GM12875 (cell line): ENCODE measurements around the gene EEF1AKMT1.

Experiments
- H3K4me3 ChIP-seq: one replicate; pipeline ENCODE4 v1.5.1; 2011; ENCODE audit warnings: low read depth, low read length, control low read depth
- TF ChIP-seq, protein P1 (sequence below): IDR thresholded peaks from 2 replicates; pipeline ENCODE4 v1.5.1; 2011; ENCODE audit warnings: low read depth, mild to moderate bottlenecking, control low read depth, inconsistent platforms, low read length, moderate library complexity, borderline replicate concordance; ENCODE audit not compliant: insufficient read depth

The EEF1AKMT1 gene

DNA sequence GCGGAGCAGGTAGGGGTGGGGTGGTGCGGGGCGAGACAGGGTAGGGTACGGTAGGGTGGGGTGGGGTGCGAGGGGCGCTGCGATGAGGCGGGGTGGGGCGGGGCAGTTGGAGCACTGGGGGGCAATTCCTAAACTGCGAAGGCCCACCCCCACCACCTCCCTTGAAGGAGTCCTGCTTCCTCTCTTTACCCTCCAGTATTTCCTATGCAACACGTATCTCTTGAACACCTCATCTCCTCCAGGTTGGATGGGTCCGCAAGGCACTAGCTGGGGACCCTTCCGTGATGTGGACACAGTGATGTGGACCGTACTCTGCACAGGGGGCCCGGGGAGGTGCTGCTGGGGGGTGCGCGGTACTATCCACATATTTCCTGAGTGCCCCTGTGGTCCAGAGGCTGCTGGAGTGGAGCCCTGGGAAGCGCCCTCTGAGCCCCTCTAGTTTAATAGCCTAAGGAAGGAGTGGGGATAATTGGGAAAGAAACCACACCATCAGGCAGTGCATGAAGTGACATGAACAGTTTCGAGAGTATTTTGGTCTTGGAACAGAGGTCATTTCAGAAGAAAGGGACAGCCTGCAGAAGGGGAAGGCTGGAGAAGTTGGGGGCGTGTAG is 69.2 kb downstream of the EEF1AKMT1 start:
- H3K4me3 ChIP-seq: no peak overlapping the region
- TF ChIP-seq, protein P1, sequence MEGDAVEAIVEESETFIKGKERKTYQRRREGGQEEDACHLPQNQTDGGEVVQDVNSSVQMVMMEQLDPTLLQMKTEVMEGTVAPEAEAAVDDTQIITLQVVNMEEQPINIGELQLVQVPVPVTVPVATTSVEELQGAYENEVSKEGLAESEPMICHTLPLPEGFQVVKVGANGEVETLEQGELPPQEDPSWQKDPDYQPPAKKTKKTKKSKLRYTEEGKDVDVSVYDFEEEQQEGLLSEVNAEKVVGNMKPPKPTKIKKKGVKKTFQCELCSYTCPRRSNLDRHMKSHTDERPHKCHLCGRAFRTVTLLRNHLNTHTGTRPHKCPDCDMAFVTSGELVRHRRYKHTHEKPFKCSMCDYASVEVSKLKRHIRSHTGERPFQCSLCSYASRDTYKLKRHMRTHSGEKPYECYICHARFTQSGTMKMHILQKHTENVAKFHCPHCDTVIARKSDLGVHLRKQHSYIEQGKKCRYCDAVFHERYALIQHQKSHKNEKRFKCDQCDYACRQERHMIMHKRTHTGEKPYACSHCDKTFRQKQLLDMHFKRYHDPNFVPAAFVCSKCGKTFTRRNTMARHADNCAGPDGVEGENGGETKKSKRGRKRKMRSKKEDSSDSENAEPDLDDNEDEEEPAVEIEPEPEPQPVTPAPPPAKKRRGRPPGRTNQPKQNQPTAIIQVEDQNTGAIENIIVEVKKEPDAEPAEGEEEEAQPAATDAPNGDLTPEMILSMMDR: no peak

DNA sequence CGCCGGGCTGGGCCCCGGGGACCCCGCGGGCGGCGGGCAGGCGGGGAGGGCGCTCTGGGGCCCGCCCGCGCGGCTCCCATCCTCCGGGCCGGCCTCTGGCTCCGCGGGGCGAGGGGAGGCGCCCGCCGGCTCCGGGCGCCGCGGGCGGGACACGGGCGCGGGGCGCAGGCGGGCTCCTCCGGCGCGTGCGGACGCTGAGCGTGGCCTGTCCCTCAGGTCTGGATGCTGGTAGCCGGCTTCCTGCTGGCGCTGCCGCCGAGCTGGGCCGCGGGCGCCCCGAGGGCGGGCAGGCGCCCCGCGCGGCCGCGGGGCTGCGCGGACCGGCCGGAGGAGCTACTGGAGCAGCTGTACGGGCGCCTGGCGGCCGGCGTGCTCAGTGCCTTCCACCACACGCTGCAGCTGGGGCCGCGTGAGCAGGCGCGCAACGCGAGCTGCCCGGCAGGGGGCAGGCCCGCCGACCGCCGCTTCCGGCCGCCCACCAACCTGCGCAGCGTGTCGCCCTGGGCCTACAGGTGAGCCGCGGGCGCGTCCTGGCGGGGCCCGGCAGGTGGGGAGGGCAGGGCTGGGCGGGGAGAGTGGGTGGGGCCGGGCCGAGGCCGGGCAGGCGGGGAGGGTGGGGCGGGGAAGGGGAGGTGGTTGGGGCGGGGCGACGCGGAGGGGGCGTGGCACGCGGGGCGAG is 69.8 kb downstream of the EEF1AKMT1 start:
- H3K4me3 ChIP-seq: peak overlapping the region; percentile 79
- TF ChIP-seq, protein P1: peak; percentile 78

- TF ChIP-seq, protein P1: no peak
These were observed 70.6 kb downstream of the EEF1AKMT1 start, which contains the start of gene IL17D for GRCh38 chr13:20702915-20703779. Gene IL17D (plus strand): TSS chr13:20703699. CDS start chr13:20704002, 303 bp downstream.

DNA sequence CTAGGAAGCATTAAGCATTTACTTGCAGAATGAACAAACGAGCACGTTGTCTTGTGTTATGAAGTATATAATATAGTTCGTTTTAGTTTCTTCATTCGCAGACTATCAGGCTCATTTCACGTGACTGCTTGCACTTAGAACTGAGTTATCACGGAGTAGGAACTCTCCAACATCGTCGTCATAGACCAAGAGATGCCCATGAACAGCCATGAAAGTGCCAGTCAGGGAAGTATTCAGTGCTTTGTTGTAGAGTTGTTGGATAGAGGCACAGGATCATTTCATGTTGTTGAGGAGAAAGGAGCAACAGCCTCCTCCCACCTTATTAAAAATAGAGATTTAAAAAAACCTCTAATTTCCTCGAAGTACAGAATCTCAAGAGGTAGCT is 71.2 kb downstream of the EEF1AKMT1 start:
- TF ChIP-seq, protein P1: no peak
- H3K4me3 ChIP-seq: peak overlapping the region; percentile 79

More at GRCh38 chr13:20702915-20703779, 70.6 kb downstream of the EEF1AKMT1 start, which contains the start of gene IL17D:
- H3K4me3 ChIP-seq: peak within 1 kb of the TSS; percentile 79

DNA sequence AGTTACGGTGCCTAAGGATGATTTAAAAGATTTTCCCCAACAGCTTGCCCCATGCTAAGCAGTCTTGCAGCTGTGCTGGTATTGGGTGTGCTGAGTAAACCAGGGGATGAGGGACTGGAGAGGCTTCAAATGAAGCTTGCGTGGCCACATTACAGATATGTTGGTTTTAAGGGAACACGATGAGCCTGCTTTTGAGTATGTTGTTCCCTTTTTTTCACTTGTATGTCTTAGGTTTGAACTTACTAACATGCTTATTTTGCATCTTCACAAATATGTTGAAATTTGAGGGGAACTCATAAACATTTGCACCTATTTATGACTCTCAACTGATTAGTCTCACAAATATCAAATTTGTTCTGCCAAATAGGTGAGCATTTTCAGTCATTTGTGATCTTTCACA is 72.3 kb downstream of the EEF1AKMT1 start:
- TF ChIP-seq, protein P1: no peak
- no peak overlapping the region for H3K4me3 ChIP-seq

GRCh38 chr13:20700288-20700687 is 73.5 kb downstream of the EEF1AKMT1 start:
- no peak overlapping the region for H3K4me3 ChIP-seq
- TF ChIP-seq, protein P1: no peak

GRCh38 chr13:20699715-20700114 is 74.0 kb downstream of the EEF1AKMT1 start:
- TF ChIP-seq, protein P1: no peak
- H3K4me3 ChIP-seq: no peak overlapping the region
